ENCODE data around the gene MAG.

DNA sequence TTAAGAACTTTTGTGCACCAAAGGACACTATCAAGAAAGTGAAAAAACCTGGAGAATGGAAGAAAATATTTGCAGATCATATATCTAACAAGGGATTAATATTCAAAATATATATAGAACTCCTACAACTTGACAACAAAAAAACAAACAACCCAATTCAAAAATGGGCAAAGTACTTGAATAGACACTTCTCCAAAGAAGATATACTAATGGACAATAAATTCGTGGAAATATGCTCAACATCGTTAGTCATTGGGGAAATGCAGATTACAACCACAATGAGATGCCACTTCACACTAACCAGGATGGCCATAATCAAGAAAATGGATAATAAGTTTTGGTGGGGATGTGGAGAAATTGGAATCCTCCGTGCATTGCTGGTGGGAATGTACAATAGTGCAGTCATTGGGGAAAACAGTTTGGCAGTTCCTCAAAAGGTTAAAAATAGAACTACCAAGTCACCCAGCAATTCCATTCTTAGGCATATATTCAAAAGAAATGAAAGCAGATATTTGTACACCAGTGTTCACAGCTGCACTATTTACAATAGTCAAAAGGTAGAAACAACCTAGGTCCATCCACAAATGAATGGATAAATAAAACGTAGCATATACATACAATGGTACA, 45.4 kb upstream of the MAG start:
- TF ChIP-seq CTCF (IDR thresholded peaks at IDR 0.05), result no peak
- TF ChIP-seq POLR2A (IDR thresholded peaks at IDR 0.05), result no peak
